ENCODE results near the gene UGT1A8. TPM values are rescaled to one million over a fixed set of nuclear protein-coding genes. Genes with fewer than 3 reads are reported as not detected.

Gene UGT1A8
- total and polyA plus RNA-seq, 7 donors, result not detected

DNA sequence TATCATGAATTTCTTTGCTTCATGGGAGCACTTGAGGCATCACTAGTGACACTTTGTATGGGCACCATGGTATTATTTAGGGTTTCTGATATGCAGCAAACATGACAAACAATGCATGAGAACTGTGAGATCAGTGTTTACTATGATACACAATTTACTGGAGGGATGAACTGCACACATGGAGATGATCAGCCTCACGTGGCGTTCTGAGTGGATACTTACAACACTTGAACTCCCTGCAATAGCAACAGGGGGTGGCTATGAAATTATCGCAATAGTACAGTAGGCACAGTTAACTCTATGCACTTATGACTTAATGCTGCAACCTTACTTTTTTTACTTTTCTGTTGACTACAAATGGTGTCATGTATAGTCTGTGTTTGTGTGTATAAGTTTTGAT is 18.5 kb upstream of the UGT1A8 start:
- TF ChIP-seq, protein P1, sequence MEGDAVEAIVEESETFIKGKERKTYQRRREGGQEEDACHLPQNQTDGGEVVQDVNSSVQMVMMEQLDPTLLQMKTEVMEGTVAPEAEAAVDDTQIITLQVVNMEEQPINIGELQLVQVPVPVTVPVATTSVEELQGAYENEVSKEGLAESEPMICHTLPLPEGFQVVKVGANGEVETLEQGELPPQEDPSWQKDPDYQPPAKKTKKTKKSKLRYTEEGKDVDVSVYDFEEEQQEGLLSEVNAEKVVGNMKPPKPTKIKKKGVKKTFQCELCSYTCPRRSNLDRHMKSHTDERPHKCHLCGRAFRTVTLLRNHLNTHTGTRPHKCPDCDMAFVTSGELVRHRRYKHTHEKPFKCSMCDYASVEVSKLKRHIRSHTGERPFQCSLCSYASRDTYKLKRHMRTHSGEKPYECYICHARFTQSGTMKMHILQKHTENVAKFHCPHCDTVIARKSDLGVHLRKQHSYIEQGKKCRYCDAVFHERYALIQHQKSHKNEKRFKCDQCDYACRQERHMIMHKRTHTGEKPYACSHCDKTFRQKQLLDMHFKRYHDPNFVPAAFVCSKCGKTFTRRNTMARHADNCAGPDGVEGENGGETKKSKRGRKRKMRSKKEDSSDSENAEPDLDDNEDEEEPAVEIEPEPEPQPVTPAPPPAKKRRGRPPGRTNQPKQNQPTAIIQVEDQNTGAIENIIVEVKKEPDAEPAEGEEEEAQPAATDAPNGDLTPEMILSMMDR (IDR thresholded peaks at IDR 0.05), result no peak
- no peak overlapping the region for H3K4me3 ChIP-seq
- ATAC-seq (no peak), DNase-seq (no peak)
- H3K9me3 ChIP-seq, result no peaks in the 10 kb centered on the region
- H3K27me3 ChIP-seq (ENCODE audit: insufficient read depth in 3 of 3, low read length in 2 of 3), result peaks cover 0 to 5% (median 0%) of the 10 kb centered on the region in 3 donors
- intact Hi-C loops (cut with DNase I), result no loop called here
- no peaks in the 10 kb centered on the region for H3K36me3 ChIP-seq (ENCODE audit: insufficient read depth in 1 of 2, low read depth in 1 of 2)
- no peak overlapping the region for H3K27ac ChIP-seq
- 76 to 81% (median 81%) methylated on average over 3 of the region's 3 CpGs for WGBS, 3 donors
- H3K4me1 ChIP-seq, result no peaks in the 10 kb centered on the region

DNA sequence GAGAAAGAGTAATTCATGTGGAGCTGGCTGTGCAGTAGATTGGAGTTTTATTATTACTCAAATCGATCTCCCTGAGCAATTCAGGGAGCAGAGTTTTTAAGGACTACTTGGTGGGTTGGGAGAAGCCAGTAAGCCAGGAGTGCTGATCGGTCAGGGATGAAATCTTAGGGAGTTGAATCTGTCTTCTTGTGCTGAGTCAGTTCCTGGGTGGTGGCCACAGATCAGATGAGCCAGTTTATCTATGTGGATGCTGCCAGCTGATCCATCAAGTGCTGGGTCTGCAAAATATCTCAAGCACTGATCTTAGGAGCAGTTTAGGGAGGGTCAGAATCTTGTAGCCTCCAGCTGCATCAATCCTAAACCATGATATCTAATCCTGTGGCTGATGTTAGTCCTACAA is 17.0 kb upstream of the UGT1A8 start:
- Histone ChIP-seq H3K27ac (no peak overlapping the region), H3K4me3 (no peak overlapping the region), H3K27me3 (ENCODE audit: insufficient read depth in 3 of 3, low read length in 2 of 3) (peaks cover 0 to 5% (median 0%) of the 10 kb centered on the region in 3 donors), H3K9me3 (no peaks in the 10 kb centered on the region), H3K4me1 (no peaks in the 10 kb centered on the region), H3K36me3 (ENCODE audit: insufficient read depth in 1 of 2, low read depth in 1 of 2) (no peaks in the 10 kb centered on the region)
- TF ChIP-seq, protein P1 (IDR thresholded peaks at IDR 0.05), result no peak
- DNase-seq (no peak), ATAC-seq (no peak)
- intact Hi-C loops (cut with DNase I), result no loop called here
- 55 to 71% (median 60%) methylated on average over 2 of the region's 2 CpGs for WGBS, 3 donors

- ATAC-seq, result no peak
- no peaks in the 10 kb centered on the region for H3K36me3 ChIP-seq (ENCODE audit: insufficient read depth in 1 of 2, low read depth in 1 of 2)
- intact Hi-C loops (cut with DNase I), result no loop called here
Observed at GRCh38 chr2:233602076-233602475, 15.4 kb upstream of the UGT1A8 start.

DNA sequence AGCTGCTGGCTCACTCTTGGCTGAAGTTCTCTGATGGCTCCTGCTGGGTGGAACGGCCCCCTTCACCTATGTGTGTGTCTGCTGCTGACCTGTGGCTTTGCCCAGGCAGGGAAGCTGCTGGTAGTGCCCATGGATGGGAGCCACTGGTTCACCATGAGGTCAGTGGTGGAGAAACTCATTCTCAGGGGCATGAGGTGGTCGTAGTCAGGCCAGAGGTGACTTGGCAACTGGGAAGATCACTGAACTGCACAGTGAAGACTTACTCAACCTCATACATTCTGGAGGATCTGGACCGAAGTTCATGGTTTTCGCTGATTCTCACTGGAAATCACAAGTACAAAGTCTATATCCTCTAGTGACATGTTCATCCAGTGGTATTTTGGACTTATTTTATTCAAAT is 13.9 kb upstream of the UGT1A8 start:
- Histone ChIP-seq H3K4me3 (no peak overlapping the region), H3K27ac (no peak overlapping the region), H3K9me3 (no peaks in the 10 kb centered on the region), H3K4me1 (no peaks in the 10 kb centered on the region), H3K27me3 (ENCODE audit: insufficient read depth in 3 of 3, low read length in 2 of 3) (peaks cover 0 to 5% (median 0%) of the 10 kb centered on the region in 3 donors), H3K36me3 (ENCODE audit: insufficient read depth in 1 of 2, low read depth in 1 of 2) (no peaks in the 10 kb centered on the region)
- intact Hi-C loops (cut with DNase I), result no loop called here
- DNase-seq (no peak), ATAC-seq (no peak)
- TF ChIP-seq, protein P1 (IDR thresholded peaks at IDR 0.05), result no peak
- WGBS, 3 donors, result 70 to 80% (median 77%) methylated on average over 4 of the region's 4 CpGs

More at GRCh38 chr2:233602076-233602475, 15.4 kb upstream of the UGT1A8 start:
- TF ChIP-seq, protein P1 (IDR thresholded peaks at IDR 0.05), result no peak
- Histone ChIP-seq H3K27me3 (ENCODE audit: insufficient read depth in 3 of 3, low read length in 2 of 3) (peaks cover 0 to 5% (median 0%) of the 10 kb centered on the region in 3 donors), H3K27ac (no peak overlapping the region), H3K4me3 (no peak overlapping the region), H3K4me1 (no peaks in the 10 kb centered on the region), H3K9me3 (no peaks in the 10 kb centered on the region)
- 78 to 90% (median 89%) methylated on average over 1 of the region's 1 CpG for WGBS, 3 donors
- DNase-seq, result no peak

DNA sequence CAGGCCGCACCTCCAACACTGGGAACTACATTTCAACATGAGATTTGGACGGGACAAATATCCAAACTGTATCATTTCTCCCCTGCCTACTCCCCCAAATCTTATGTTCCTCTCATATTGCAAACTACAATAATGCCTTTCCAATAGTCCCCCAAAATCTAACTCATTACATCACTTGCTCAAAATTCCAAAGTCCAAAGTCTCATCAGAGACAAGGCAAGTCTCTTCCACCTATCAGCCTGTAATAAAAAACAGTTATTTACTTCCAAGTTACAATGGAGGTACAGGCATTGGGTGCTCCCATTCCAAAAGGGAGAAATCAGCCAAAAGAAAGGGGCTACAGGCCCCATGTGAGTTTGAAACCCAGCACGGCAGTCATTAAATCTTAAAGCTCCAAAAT is 12.6 kb upstream of the UGT1A8 start:
- H3K4me1 ChIP-seq, result no peaks in the 10 kb centered on the region
- 84 to 89% (median 88%) methylated on average over 3 of the region's 3 CpGs for WGBS, 3 donors
- no peak overlapping the region for H3K4me3 ChIP-seq
- TF ChIP-seq, protein P1 (IDR thresholded peaks at IDR 0.05), result no peak
- ATAC-seq (no peak), DNase-seq (no peak)
- intact Hi-C loops (cut with DNase I), result no loop called here
- H3K9me3 ChIP-seq, result no peaks in the 10 kb centered on the region
- H3K27ac ChIP-seq, result no peak overlapping the region
- no peaks in the 10 kb centered on the region for H3K36me3 ChIP-seq (ENCODE audit: insufficient read depth in 1 of 2, low read depth in 1 of 2)
- H3K27me3 ChIP-seq (ENCODE audit: insufficient read depth in 3 of 3, low read length in 2 of 3), result peaks cover 0 to 3% (median 1%) of the 10 kb centered on the region in 3 donors
